HG03064 (cell line): ENCODE data around the gene EP300.
"Not testable (repeated sequence)": the region's sequence is repeated elsewhere in the genome, so short reads cannot be mapped to it uniquely, and the experiment has no call there.

Experiments
- ATAC-seq: cut with Tn5 transposase; IDR thresholded peaks from one replicate; pipeline ENCODE4 v1.9.1; 2021; ENCODE audit warnings: low read depth; ENCODE audit not compliant: unreplicated experiment

Gene EP300

GRCh38 chr22:41076857-41077256 lies 15.5 kb upstream of the EP300 start:
- no peak for ATAC-seq

- ATAC-seq = no peak
Observed at GRCh38 chr22:41078931-41079330, 13.5 kb upstream of the EP300 start.

GRCh38 chr22:41085842-41086241 lies 6.5 kb upstream of the EP300 start:
- no peak for ATAC-seq

- ATAC-seq = peak; percentile 54
Observed at GRCh38 chr22:41091132-41092022, 1.0 kb upstream of the EP300 start.

GRCh38 chr22:41092847-41093411 lies 537 bp downstream of the EP300 start:
- ATAC-seq = no peak

- ATAC-seq = no peak
Observed at GRCh38 chr22:41094041-41094593, 1.7 kb downstream of the EP300 start.

- ATAC-seq = no peak
Observed at GRCh38 chr22:41096391-41096790, 4.0 kb downstream of the EP300 start.

- ATAC-seq = no peak
Observed at GRCh38 chr22:41096841-41097240, 4.4 kb downstream of the EP300 start.

- ATAC-seq = no peak
Observed at GRCh38 chr22:41099036-41099435, 6.6 kb downstream of the EP300 start.

GRCh38 chr22:41106122-41106968 lies 14.0 kb downstream of the EP300 start:
- no peak for ATAC-seq

GRCh38 chr22:41106969-41107325 lies 14.6 kb downstream of the EP300 start:
- ATAC-seq = not testable (repeated sequence)

- no peak for ATAC-seq
Observed at GRCh38 chr22:41110968-41111367, 18.6 kb downstream of the EP300 start.

GRCh38 chr22:41116342-41116741 lies 23.9 kb downstream of the EP300 start:
- no peak for ATAC-seq

- ATAC-seq = no peak
Observed at GRCh38 chr22:41117127-41117965, 25.0 kb downstream of the EP300 start.

GRCh38 chr22:41123151-41123550 lies 30.8 kb downstream of the EP300 start:
- ATAC-seq = no peak

- ATAC-seq = no peak
Observed at GRCh38 chr22:41124086-41124485, 31.7 kb downstream of the EP300 start.

- no peak for ATAC-seq
Observed at GRCh38 chr22:41127451-41127850, 35.1 kb downstream of the EP300 start.

- ATAC-seq = no peak
Observed at GRCh38 chr22:41128606-41129005, 36.2 kb downstream of the EP300 start.

GRCh38 chr22:41132550-41132949 lies 40.2 kb downstream of the EP300 start:
- ATAC-seq = no peak

GRCh38 chr22:41140365-41140957 lies 48.1 kb downstream of the EP300 start:
- ATAC-seq = no peak
